Measurements from ENCODE around the gene PUM1.
"Not testable (repeated sequence)": the region's sequence is repeated elsewhere in the genome, so short reads cannot be mapped to it uniquely, and the experiment has no call there.

The PUM1 gene

DNA sequence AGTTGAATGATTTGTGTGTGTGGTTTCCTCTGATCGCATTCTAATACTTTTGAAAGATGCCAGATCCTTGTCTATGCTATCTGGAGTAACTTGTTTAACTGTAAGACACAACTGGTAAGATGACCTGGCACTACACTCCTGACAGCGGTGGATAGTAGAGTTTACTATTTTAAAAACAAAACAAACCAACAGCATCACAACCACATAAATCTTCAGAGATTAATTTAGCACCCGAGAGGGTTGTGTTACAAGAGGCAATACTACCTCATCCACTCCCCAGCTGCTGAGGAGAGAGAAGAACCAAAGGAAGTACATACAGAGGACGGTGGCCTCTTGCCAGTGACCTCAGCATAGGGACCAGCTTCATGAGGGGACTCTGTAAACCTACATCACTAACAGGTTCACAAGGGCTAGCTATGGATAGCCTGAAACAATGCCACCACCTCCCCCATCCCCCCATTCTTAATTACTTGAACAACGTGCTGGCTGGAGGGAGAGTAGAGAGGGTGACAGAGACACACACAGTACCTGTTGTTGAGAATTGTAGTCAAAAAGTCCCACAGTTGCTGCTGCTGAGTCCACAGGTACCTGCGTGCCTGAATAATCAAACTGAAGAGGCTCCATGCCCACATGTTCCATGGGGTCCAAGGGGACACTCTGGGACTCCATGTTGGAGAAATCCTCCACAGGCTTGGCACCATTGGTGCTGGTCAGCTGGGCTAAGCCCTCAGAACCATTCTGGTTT, 73.5 kb downstream of the PUM1 start:
- DNase-seq, result no peak

DNA sequence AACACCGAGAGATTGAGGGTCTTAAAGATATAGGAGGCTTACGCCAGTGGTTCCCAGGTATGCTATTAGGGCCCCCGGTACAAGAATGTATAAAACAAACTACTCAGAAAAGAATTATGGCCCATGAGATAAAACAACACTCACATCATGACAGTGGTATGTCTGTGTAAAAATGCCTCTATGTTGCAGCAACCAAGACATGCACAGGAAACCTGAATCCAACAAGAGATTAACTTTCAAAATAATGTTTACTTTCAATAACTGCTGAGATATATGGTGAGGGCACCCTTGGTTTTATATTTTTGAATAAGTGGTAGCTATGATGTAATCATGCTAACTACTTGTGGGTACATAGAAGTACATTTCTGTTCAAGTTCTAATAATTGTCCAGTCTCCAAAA, 74.9 kb downstream of the PUM1 start:
- no peak for DNase-seq

DNA sequence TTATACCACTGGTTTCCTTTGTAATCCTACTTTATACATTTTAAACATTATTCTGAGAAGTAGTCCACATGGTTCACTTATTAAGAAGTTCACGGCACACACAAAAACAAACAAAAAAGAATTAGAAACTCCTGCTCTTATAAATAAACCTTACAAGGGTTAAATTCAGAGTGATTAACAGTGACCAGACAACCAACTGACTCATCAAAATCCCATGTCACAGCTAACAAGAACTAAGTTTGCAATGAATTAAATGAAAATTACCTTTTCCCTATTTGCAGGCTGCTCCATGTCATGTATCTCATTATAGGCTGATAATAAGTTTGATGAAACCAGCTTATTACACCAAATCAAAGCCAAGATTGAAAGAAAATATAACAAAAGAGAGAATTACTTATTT, 77.5 kb downstream of the PUM1 start:
- no peak for DNase-seq

DNA sequence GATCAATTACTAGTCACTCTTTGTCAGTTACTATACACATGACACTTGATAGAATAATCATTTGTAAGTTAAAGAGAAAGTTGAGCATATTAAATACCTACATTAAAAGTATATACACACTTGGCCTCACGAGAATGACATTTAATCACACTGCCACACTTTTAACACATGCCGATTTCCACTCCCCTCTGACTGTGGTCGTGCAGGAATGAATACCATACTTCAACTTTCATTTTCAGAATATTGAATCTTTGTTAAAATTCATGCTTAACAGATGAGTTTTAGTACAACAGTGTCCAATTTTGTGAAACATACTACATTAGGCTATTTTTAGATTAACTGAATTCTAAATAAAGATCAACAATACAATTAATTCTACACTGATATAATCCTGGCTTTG, 78.8 kb downstream of the PUM1 start:
- DNase-seq, result no peak

DNA sequence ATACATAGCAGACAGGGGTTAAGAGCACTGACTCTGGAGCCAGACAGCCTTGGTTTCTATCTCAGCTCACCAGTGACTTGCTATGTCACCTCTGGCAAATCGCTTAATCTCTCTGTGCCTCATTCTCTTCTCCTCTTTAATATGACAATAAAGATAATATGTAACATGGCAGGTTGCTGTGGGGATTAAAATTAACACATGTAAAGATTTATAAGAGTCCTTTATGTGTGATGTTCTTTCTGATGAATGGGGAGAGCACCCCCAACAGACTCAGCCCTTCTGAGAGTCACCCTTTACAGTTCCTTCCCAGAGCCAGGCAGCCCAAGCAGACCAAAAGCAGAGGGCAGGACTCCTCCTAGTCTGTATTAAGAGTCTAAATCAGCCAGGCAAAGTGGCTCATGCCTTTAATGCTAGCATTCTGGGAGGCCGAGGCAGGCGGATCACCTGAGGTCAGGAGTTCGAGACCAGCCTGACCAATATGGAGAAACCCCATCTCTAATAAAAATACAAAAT, 80.5 kb downstream of the PUM1 start:
- DNase-seq, result no peak

DNA sequence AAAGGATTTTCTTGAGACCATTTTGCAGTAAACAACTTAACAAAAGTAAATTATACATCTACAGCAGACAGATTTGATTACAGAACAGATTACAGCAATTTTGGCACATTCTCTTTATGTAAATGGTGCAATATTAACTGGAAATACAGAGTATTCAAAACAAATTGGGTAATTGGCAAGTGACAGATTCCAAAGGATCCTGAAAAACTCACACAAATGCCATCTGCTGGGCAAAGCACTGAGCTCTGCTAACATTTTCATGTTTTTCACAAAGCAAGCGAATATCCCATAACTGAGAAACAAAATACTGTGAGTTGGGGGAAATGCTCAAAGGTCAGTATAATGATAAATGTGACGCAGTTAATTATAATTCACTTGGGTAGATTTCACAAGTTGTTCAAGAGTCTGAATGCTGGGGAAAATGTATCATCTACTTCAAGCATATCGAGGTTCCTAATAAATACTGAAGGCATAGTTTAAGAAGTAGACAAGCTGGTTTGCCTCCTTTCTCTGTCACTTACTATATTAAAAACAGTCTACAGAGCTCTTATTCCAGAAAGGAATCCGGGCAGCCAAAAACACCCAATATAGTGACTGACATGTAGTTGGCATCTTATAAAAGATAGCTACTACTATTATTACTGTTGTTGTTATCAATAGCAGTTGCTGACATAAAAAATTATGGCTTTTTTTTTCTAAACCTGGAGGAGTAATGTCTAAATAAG, 81.2 kb downstream of the PUM1 start:
- no peak for DNase-seq

DNA sequence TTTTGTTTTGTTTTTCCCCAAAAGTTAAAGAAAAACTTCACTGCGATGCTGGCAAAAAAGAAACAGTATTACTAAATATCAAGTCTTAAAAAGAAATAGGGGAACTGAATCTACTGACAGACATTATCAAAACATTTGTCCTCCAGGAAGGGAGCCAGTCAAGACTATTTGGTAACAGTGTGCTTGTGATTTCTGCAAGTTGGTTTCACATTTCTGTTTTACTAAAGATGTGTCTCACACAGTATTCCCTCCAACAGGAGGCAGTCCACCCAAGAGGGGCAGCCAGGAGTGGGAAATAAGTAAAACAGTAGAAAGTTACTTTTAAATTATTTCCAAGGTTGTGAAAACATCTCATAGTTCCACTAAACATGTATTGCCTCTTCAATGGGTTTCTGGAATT, 82.6 kb downstream of the PUM1 start:
- DNase-seq, result no peak

DNA sequence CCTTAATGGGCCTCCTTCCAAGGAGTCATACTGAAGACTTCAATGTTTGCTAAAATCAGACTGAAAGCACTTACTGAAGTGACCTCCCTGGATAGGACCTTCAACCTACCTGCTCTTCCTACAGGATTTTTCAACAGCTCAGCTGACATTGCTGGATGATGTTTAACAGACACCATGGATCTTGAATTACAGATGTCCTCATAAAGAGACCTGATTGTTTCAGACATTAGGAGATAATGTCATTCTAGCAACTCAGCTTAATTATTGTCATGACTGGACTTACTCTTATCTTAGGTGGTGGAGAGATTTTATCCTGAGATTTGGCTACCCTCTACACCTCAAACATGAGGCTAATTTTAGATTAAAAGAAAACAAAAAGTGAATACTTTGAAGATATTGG, 83.1 kb downstream of the PUM1 start:
- no peak for DNase-seq

DNA sequence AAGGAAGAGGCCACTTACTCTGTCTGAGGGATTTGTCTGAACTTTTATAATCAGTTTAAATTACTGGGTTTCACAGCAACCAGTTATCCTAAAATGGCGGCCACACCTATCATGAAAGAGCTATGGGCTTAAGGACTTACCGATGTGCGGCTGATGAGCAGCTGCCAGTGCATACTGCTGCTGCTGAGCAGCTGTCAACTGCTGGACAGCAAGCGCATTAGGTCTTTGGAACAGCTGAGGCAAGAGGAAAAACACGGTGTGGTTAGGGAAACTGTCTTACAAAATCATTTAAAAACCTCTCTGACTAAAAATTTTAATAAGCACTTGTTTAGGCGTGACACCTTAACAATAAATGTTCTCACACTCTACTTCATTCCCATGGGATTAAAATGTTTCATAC, 84.3 kb downstream of the PUM1 start:
- no peak for DNase-seq

DNA sequence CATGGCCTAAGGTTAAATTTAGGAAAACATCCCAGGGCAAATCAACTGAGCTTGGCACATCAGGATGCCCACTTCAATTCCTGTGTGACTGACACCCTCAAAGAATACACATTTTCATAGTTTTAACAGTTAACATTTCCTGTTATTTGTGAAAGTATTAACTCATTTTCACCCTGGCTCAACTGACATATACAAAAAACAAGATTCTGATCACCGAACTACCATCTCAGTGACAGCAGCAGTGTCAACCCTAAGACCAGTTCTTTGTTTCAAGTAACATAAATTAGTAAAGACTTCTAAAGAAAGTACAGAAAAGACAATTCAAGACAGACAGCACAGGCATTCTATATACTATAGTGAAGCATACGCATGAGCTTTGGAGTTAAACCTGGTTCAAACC, 88.0 kb downstream of the PUM1 start:
- DNase-seq, result no peak

DNA sequence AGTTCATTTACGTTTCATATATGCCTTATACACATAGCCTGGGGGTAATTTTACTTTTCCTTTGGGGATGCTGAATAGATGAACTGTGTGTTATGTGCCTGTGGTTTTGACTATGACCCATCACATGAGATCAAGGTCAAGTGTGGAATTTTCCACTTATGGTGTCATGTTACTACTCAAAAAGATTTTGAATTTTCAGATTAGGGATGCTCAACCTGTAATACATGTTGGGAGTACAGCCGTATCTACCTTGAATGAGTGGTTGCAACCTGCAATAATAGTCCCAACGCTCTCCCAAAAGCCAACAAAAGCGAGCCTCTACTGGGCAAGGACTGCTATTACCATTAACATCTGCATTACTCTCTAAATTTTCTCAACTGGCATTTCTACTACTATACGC, 88.4 kb downstream of the PUM1 start:
- no peak for DNase-seq

DNA sequence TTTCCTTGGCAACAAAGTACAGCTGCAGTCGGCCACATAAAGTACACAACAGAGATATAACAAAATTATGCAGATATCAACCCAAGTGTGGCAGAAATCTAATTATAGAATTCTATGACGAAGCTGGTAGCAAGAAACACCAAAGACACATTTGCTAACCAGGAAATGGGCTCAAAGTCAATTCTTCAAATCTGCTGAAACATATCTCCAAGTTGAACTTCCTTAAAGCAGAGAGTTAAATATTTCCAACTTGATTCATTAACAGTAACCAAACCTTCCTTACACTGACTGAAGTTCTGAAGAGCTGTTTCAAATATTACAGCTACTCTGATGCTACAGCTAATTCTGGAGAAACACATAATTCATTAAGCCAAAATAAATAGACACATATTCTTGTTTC, 89.4 kb downstream of the PUM1 start:
- no peak for DNase-seq

DNA sequence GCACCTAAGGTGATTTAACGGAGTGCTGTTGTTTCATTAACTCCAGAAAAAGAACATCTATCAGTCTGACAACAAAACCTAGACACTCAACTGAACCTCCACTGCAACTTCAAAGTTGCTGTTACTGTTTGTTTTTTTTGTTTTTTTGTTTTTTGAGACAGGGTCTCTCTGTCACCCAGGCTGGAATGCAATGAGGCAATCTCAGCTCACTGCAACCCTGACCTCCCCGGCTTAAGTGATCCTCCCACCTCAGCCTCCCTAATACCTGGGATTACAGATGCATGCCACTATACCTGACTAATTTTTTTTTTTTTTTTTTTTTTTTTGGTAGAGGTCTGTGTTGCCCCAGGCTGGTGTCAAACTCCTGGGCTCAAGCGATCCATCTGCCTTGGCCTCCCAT, 90.3 kb downstream of the PUM1 start:
- DNase-seq, result no peak

DNA sequence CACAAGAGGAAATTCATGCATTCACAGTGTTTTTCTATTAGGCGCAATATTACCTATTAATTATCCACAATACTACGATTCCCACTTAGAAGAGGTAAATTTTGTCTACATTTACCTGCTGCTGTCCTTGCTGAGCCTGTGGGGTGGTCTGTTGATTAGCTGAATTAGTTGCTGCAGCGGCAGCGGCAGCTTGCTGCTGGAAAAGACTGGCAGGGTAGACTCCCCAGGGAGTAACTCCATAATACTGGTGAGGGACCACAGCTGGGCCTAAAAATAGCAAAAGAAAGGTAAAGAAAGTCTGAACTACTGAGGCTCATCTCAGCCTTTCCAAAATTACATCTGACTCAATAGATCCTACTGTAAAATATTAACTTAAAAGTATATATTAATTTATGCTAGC, 91.0 kb downstream of the PUM1 start:
- no peak for DNase-seq

DNA sequence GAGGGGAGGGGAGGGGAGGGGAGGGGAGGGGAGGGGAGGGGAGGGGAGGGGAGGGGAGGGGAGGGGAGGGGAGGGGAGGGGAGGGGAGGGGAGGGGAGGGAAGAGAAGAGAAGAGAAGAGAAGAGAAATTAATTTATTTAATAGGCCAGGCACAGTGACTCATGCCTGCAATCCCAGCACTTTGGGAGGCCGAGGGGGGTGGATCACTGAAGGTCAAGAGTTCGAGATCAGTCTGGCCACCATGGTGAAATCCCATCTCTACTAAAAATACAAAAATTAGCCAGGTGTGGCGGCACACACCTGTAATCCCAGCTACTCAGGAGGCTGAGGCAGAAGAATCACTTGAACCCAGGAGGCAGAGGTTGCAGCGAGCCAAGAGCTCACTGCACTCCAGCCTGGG, 93.2 kb downstream of the PUM1 start:
- DNase-seq, result not testable (repeated sequence)

DNA sequence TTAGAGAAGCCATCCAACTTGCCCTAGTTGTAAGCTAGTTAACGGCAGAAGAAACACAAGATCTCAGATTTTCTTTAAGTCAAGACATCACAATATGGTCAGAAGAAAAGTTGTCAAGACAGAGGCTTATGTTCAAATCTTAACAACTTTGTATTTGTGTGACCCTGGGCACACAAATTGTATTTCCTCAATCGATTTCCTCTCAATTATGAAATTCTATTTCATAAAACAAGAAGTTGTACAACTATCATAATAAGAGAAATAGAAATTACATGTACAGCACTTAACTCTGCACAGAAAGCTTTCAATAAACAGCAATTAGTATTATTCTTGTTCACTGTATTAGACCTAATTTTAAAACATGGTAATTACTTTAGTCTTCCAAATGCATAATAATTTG, 94.0 kb downstream of the PUM1 start:
- DNase-seq, result no peak

DNA sequence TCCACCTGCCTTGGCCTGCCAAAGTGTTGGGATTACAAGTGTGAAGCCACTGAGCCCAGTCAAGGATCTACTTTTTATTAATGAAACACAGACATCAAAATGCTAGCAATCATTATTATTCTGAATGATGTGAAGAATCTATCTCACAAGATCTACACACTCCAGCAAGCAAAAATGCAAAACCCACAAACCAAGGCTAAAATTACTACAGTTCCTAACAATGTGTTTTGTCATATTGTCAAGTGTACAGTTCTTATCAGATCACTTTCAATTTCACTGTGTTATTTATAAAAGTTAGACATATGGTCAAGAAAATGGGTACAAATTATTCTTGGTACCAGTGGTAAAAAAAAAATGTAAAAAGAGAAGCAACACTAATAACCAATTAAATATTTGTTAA, 95.6 kb downstream of the PUM1 start:
- no peak for DNase-seq

DNA sequence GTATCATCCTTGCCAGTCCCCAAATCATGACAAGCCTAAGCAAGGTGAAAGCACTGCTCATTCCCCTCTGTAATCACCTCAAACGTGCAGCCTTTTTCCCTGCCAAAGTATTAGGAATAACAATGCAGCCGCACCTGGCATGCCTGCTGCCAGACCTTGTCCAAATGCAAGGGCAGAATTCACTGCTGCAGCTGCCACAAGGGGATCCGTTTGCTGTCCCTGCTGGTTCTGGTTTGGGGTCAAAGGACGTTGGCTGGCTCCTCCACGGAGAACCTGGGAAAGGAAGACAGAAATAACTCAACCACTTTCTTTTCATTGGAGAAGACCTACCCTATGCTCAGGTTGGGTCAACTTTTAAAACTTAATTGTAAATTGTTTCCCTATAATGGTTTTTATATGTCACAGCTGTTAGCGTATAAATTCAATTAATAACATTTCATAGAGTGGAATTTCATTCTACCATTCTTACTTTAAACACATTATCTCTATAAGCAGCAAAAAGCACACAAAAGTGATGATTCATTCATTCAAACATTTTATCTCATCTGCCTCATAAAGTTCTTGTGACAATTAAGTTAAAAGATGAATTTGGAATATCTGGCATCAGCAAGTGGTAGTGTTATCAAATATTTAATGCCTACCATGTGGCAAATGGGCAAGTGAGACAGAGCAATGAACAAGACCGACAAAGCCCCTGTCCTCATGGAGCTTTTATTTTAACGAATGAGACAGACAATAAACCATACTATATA, 97.1 kb downstream of the PUM1 start:
- no peak for DNase-seq

DNA sequence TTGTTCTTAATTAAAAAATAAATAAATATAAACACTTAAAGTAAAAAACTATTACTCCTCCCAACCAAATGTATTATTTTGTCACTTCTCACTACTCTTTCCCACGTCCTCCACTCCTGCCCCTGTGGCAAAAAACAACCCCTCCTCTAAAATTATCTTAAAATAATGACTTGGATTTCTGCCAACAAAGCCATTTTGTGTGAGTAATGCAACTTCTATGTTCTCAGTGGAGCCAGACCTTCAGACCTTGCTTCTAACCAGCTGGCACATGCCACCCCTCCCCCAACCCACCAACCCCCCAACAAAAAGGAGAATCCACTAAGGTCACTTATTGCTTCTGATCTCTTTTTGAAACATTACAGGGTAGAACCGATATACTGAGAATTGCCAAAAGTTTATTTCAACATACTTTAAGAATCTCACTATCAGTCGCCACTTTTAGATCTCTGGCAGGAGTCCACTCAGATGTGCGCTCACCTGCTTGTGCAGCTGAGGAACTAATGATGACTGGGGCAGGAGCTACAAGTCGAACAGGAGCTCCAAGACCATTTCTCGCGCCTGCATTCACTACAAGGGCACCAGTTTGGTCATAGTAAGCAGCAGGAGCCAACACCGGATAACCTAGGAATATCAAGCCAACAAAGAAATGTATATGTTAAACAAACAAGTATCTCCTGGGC, 98.7 kb downstream of the PUM1 start:
- DNase-seq, result no peak

DNA sequence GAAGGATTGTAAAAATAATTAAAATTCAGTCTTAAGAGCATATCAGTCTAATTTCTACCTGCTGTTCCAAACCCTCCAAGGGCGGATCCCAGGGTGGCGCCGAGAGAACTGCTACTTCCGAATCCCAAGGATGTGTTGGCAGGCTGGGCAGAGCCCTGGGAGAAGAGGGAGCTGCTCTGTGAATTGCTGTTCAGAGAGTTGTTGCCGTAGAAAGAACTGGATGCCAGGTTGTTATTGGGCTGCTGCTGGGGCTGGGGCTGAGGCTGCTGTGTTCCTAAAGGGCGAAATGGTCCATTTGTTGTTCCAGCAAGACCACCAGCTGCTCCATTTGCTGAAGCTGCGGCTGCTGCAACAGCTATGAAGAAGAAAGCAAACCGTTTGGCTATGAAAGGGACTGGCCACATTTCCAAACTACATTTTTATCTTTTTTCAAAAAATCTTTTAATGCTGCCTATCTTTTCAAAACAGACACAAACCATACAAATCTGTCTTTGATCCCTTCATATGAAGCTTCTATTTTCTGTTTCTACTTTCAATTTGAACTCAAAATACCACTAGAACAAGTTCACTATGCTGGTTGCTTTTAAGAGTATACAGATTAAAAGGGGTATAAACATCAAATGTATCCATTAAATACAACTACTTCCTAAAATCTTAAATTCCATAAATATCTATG, 99.5 kb downstream of the PUM1 start:
- no peak for DNase-seq

DNA sequence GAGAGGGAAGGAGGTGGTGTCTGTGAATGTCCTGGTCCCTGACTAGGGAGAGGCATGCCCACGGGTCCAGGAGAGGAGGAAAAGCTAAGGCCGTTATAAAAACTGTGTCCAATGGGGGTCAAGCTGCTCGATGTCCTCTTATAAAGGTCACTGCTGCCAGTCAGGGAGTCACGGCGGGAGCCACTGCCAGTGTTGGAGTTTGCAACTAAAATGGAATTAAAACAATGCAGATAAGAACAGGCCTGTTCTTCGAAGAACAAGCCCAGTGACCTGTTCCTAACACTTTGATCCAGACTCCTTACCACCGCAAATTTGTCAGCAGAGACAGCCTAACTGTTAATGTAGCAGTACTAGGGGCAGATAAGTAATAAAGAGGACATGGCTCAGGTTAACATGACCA, 100.8 kb downstream of the PUM1 start:
- DNase-seq, result no peak

DNA sequence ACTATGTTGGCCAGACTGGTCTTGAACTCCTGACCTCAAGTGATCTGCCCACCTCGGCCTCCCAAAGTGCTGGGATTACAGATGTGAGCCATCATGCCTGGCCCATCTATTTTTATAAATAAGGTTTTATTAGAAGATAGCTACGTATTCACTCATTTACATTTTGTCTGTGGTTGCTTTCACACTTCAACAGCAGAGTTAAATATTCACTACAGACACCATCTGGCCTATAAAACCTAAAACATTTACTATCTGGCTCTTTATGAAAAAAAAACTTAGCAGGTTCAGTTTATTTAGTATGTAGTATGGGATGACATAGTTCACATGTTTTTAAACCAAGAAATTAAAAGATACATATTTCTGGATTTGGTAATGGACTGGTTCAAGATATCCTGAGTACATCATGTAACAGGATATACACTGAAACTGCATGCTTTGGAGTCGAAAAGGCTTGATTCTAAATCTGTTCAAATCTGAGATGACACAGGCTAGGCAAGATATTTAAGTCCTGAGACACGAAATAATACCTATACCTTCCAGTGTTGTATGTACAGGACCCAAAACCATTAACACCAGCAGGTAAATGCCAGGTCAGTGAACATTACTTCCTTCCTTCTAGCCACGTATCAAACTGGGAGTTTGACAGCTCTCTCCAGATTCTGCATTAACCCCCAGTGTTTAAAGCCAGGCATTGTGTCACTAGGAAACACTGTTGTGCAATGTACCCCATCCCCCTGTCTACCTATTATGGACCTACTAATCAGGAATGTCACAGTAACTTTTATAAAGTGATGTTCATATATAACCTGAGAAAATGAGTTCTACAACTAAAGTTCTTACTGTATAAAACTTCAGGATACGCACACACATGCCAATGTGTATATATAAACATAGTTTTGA, 102.7 kb downstream of the PUM1 start:
- no peak for DNase-seq
